ENCODE results near the gene FLYWCH2. TPM values are rescaled to one million over a fixed set of nuclear protein-coding genes. Genes with fewer than 3 reads are reported as not detected.
A peak's percentile ranks its signal among the peaks of the same experiment; 100 is the strongest.

Gene FLYWCH2
- total and polyA plus RNA-seq, 2 donors (not counting 3 experiments of a cell fraction or from before 2014, with no cell fraction given), result 18.3 to 34.6 TPM

DNA sequence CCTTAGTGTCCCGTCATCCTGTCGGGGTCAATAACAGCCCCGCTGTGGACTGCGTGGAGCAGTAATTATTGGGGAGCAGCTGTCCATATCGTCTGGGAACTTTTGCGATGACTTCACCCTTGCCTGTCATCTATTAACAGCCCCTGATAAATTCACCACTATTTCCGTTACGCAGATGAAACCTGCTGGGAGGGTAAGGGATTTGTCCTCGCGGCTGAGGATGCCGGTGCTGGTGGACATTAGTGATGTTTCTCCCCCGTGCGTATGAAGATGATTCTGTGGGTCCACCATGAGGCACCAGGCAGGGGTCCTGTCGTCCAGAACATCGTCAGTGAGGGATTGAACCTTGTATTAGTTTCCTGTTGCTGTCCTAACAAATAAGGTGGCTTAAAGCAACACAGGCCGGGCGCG is 1.0 kb downstream of the FLYWCH2 start:
- Histone ChIP-seq H3K4me1 (ENCODE audit: control insufficient read depth, extremely low read depth, insufficient read depth, low read length) (peaks cover 7% of the 10 kb centered on the region), H4K20me1 (replicated peaks; ENCODE audit: control insufficient read depth, extremely low read depth, insufficient read depth, low read length) (no peaks in the 10 kb centered on the region), H3K4me3 (replicated peaks in 1 of 3; ENCODE audit: insufficient read depth in 1 of 3, low read depth in 1 of 3, low read length in 3 of 3) (peak overlapping the region; percentile 42 to 91 (median 63)), H3K9me1 (replicated peaks; ENCODE audit: control insufficient read depth, extremely low read depth, insufficient read depth, low read length) (no peaks in the 10 kb centered on the region), H3K27ac (ENCODE audit: insufficient read depth, low read depth, low read length) (no peak overlapping the region), H3K27me3 (ENCODE audit: control insufficient read depth in 2 of 2, insufficient read depth in 2 of 2, low read length in 2 of 2) (no peaks in the 10 kb centered on the region), H3K9me3 (replicated peaks; ENCODE audit: control insufficient read depth, insufficient read depth, low read length) (no peaks in the 10 kb centered on the region), H3K79me2 (ENCODE audit: control insufficient read depth, insufficient read depth, low read length) (peaks cover 5% of the 10 kb centered on the region), H3K9ac (replicated peaks; ENCODE audit: extremely low read depth, insufficient read depth, low read length) (peak overlapping the region; percentile 64), H2AFZ (ENCODE audit: low read depth, low read length) (peak overlapping the region; percentile 88), H3K4me2 (ENCODE audit: insufficient read depth, low read length) (peak overlapping the region; percentile 64), H3K36me3 (ENCODE audit: control insufficient read depth in 2 of 2, extremely low read depth in 1 of 2, insufficient read depth in 2 of 2, low read length in 2 of 2) (no peaks in the 10 kb centered on the region)
- dilution Hi-C loops (cut with MboI; ENCODE audit: extremely low pct_ligation_motif_present, low sequenced_read_pairs) (no loop called here), intact Hi-C loops (cut with micrococcal nuclease) (no loop called here)
- DNase-seq (ENCODE audit: low read depth, low spot score) (no peak), FAIRE-seq (peak; percentile 12)
- ChIA-PET POLR2A (no interaction called here), CTCF (interaction anchor here (0.7 to 2.1 kb wide), 8 partner anchors 9 to 45 kb away, joined by 3 to 20 read pairs (median 6); no protein-coding TSS in a partner anchor)
- BruUV-seq (replicated peaks), result no TSS peak
- TF ChIP-seq MYC (IDR thresholded peaks at IDR 0.05; ENCODE audit: low read depth, low read length) (no peak), FOS (IDR thresholded peaks at IDR 0.05; ENCODE audit: borderline replicate concordance, insufficient read depth, low read length) (no peak)

- Histone ChIP-seq H3K36me3 (ENCODE audit: control insufficient read depth in 2 of 2, extremely low read depth in 1 of 2, insufficient read depth in 2 of 2, low read length in 2 of 2) (peaks cover 0 to 8% of the 10 kb centered on the region in 2 experiments), H3K4me2 (ENCODE audit: insufficient read depth, low read length) (no peak overlapping the region), H4K20me1 (replicated peaks; ENCODE audit: control insufficient read depth, extremely low read depth, insufficient read depth, low read length) (no peaks in the 10 kb centered on the region), H3K27ac (ENCODE audit: insufficient read depth, low read depth, low read length) (no peak overlapping the region), H3K27me3 (ENCODE audit: control insufficient read depth in 2 of 2, insufficient read depth in 2 of 2, low read length in 2 of 2) (no peaks in the 10 kb centered on the region), H3K4me1 (ENCODE audit: control insufficient read depth, extremely low read depth, insufficient read depth, low read length) (peaks cover 5% of the 10 kb centered on the region), H2AFZ (ENCODE audit: low read depth, low read length) (no peak overlapping the region), H3K9ac (replicated peaks; ENCODE audit: extremely low read depth, insufficient read depth, low read length) (no peak overlapping the region), H3K79me2 (ENCODE audit: control insufficient read depth, insufficient read depth, low read length) (no peaks in the 10 kb centered on the region), H3K9me1 (replicated peaks; ENCODE audit: control insufficient read depth, extremely low read depth, insufficient read depth, low read length) (no peaks in the 10 kb centered on the region), H3K9me3 (replicated peaks; ENCODE audit: control insufficient read depth, insufficient read depth, low read length) (no peaks in the 10 kb centered on the region), H3K4me3 (replicated peaks in 1 of 3; ENCODE audit: insufficient read depth in 1 of 3, low read depth in 1 of 3, low read length in 3 of 3) (no peak overlapping the region)
- DNase-seq (ENCODE audit: low read depth, low spot score), result no peak
- POLR2A ChIA-PET, result no interaction called here
- TF ChIP-seq POLR2A (IDR thresholded peaks at IDR 0.05; ENCODE audit: low read depth, low read length), result no peak
- no peak for TF ChIP-seq GATA2 (IDR thresholded peaks at IDR 0.05; ENCODE audit: insufficient read depth, insufficient read length, low read depth, low read length)
- no peak for TF ChIP-seq CTCF (IDR thresholded peaks at IDR 0.05; ENCODE audit: extremely low read depth in 1 of 2, insufficient read depth in 1 of 2, low read depth in 1 of 2, low read length in 2 of 2)
- no TSS peak for BruUV-seq (replicated peaks)
- dilution Hi-C loops (cut with MboI; ENCODE audit: extremely low pct_ligation_motif_present, low sequenced_read_pairs), result no loop called here
- CTCF ChIA-PET, result no interaction called here
- no peak for FAIRE-seq
- intact Hi-C loops (cut with micrococcal nuclease), result no loop called here
Measured at GRCh38 chr16:2894231-2894630, 11.2 kb downstream of the FLYWCH2 start.

All from endothelial cell of umbilical vein (primary cell).